ENCODE data around the gene RAB43. TPM values are rescaled to one million over a fixed set of nuclear protein-coding genes. Genes with fewer than 3 reads are reported as not detected.

RAB43 gene
- total RNA-seq, 1 donor from 2014 or later, result 72.9 TPM

DNA sequence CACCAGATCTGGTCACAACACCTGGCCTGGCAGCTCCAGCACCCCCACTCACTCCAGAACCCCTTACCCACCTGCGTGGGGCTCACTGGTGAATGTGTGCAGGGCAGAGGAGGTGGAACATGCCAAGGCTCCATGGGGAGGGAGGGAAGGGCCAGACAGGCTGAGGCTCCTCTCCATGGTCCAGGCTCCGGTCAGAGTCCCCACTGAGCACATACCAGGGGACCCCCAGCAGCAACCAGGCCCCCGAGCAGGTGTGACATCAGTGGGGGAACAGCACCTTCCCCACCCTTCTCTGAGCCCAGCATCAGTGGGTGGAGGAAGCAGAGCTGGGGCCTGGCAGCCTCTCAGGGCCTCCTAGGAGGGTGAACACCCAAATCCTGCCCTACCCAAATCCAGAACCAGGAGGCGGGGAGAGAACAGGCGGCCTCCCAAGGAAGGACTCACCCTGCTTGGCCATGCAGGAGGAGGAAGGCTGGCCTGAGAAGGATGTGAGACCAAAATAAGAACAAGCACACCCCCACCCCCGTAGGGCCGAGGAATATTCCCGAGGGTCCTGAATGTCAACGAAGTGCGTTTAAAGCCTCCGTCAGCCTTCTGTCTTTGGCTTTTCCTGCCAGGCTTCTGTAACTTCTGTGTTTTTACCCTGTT lies 62.2 kb downstream of the RAB43 start:
- no peaks in the 10 kb centered on the region for H3K36me3 ChIP-seq
- H3K27ac ChIP-seq, result no peak overlapping the region
- H3K27me3 ChIP-seq, result no peaks in the 10 kb centered on the region
- H3K4me3 ChIP-seq, result no peak overlapping the region
- TF ChIP-seq, protein P1, sequence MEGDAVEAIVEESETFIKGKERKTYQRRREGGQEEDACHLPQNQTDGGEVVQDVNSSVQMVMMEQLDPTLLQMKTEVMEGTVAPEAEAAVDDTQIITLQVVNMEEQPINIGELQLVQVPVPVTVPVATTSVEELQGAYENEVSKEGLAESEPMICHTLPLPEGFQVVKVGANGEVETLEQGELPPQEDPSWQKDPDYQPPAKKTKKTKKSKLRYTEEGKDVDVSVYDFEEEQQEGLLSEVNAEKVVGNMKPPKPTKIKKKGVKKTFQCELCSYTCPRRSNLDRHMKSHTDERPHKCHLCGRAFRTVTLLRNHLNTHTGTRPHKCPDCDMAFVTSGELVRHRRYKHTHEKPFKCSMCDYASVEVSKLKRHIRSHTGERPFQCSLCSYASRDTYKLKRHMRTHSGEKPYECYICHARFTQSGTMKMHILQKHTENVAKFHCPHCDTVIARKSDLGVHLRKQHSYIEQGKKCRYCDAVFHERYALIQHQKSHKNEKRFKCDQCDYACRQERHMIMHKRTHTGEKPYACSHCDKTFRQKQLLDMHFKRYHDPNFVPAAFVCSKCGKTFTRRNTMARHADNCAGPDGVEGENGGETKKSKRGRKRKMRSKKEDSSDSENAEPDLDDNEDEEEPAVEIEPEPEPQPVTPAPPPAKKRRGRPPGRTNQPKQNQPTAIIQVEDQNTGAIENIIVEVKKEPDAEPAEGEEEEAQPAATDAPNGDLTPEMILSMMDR (IDR thresholded peaks at IDR 0.05), result no peak
- intact Hi-C loops (cut with DNase I), result no loop called here
- no peaks in the 10 kb centered on the region for H3K9me3 ChIP-seq
- no peaks in the 10 kb centered on the region for H3K4me1 ChIP-seq
- no peak for DNase-seq (ENCODE audit: low spot score in 2 of 2)

DNA sequence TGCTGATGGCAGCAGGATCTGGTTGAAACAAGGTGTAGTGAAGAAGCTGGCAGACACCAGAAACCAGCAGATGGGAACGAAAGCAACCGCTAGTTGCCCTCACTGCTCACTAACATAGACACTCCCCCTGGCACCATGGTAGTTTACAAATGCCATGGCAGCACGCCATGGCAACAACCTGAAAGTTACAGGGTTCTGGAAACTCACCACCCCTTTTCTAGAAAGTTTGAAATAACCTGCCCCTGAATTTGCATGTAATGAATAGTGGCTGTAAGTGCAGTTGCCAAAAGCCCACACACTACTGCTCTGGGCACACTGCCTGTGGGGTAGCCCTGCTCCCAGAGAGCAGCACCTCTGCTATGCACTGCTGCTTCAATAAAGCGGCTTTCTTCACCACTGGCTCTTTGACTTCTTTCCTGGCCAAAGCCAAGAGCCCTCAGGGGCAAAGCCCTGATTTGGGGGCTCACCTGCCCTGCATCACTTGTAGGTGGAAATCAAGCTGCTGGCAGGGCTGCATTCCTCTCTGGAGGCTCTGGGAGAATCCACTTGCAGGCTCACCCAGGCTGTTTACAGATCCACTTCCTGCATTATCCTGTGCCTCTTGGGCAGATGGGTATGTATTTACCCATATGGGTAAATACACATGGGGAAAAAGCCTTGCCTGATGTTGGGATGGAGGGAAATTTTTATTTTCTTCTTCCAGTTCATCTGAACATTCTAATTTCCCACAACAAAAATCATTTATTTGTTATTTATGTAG lies 63.0 kb downstream of the RAB43 start:
- intact Hi-C loops (cut with DNase I), result no loop called here
- H3K4me1 ChIP-seq, result peaks cover 0 to 4% of the 10 kb centered on the region in 2 donors
- H3K4me3 ChIP-seq, result no peak overlapping the region
- H3K36me3 ChIP-seq, result no peaks in the 10 kb centered on the region
- no peak for DNase-seq (ENCODE audit: low spot score in 2 of 2)
- TF ChIP-seq, protein P1 (IDR thresholded peaks at IDR 0.05), result no peak
- no peak overlapping the region for H3K27ac ChIP-seq
- no peaks in the 10 kb centered on the region for H3K27me3 ChIP-seq
- no peaks in the 10 kb centered on the region for H3K9me3 ChIP-seq

DNA sequence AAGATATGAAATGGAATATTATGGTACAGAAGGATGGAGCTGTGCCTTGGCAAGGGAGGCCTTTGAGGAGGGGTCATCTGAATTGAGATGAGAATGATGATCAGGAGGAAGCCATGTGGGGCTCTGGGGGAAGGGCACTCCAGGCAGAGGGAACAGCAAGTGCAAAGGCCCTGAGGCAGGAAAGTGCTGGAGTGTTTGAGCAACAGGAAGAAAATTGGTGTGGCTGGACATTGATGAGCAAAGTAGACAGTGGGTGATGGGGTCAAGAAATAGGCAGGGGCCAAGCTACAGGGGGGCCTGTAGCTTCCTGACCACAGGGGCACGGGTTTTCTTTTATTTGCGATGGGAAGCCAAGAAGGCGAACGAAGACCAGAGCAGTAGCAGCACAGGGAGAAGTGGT lies 64.4 kb downstream of the RAB43 start:
- intact Hi-C loops (cut with DNase I), result no loop called here
- TF ChIP-seq, protein P1 (IDR thresholded peaks at IDR 0.05), result no peak
- Histone ChIP-seq H3K27me3 (no peaks in the 10 kb centered on the region), H3K27ac (no peak overlapping the region), H3K4me1 (peaks cover 0 to 16% of the 10 kb centered on the region in 2 donors), H3K36me3 (no peaks in the 10 kb centered on the region), H3K4me3 (no peak overlapping the region), H3K9me3 (no peaks in the 10 kb centered on the region)
- no peak for DNase-seq (ENCODE audit: low spot score in 2 of 2)

DNA sequence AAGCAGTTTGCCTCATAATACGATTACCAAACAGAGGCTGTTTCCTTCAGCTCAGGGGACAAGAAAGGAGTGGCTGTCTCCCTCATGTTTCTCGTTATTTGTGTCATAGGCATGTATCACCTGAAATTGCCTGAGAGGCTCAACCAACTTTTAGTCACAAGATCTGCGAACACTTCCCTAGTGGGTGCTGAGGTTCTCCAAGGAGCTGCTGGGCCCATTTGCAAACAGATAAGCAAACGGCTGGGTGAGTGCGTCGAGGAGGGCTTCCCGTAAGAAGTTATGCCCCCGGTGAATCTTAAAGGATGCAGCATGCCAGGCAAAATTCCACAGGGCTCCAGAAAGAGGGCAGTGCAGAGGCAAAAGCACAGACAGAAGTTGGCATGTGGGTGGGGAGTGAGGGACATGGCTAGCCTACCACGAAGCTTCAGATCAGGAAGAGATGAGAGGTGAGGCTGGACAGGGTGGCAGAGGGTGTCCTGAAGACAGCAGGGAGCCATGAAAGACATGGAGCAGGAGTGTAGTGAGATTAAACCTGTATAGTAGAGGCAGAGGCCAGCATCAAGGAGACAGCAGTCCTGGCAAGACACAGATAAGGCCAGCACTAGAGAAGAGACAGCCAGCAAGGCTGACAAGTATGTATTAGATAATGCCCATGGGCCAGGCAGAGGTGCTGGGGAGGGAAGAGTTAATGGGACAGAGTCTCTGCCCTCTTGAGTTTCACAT lies 65.0 kb downstream of the RAB43 start:
- TF ChIP-seq, protein P1 (IDR thresholded peaks at IDR 0.05), result no peak
- no peaks in the 10 kb centered on the region for H3K27me3 ChIP-seq
- DNase-seq (ENCODE audit: low spot score in 2 of 2), result no peak

DNA sequence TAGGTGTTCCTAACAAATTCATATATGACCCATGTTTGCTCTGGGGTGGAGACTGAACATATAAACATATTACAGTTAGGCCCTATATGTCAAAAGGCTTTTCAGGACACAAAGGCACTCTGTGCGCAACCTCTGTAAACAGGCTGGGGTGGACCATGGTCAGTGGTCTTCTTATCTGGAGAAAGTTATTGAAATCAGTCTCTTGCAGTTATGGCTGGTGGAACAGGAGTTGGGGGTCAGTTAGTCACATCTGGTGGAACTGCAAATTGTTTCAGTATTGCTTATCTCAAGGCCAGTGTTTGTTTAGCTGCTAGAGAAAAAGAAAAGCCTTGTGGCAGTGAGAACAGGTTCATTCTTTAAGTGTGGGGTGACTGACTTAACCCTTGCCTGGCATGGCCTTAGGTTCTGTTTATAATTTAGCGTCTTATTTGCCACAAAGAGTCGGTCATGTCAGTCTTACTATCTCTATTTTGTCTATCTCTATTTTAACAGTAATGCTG lies 66.9 kb downstream of the RAB43 start:
- Histone ChIP-seq H3K27me3 (no peaks in the 10 kb centered on the region), H3K9me3 (no peaks in the 10 kb centered on the region), H3K27ac (no peak overlapping the region), H3K36me3 (no peaks in the 10 kb centered on the region), H3K4me3 (no peak overlapping the region), H3K4me1 (peaks cover 0 to 22% of the 10 kb centered on the region in 2 donors)
- no peak for DNase-seq (ENCODE audit: low spot score in 2 of 2)
- intact Hi-C loops (cut with DNase I), result loop anchor here (1.0 kb wide), 1 partner anchor 192 kb away; no protein-coding TSS in a partner anchor
- TF ChIP-seq, protein P1 (IDR thresholded peaks at IDR 0.05), result no peak

More for the DNA sequence above, 65.0 kb downstream of the RAB43 start:
- Histone ChIP-seq H3K27ac (no peak overlapping the region), H3K9me3 (no peaks in the 10 kb centered on the region), H3K4me3 (no peak overlapping the region), H3K36me3 (no peaks in the 10 kb centered on the region), H3K4me1 (peaks cover 0 to 21% of the 10 kb centered on the region in 2 donors)
- intact Hi-C loops (cut with DNase I), result no loop called here
